ENCODE results near the gene GALR2. TPM values are rescaled to one million over a fixed set of nuclear protein-coding genes. Genes with fewer than 3 reads are reported as not detected.

GALR2 gene
- total RNA-seq, 1 donor from 2014 or later, result not detected

- Mint-ChIP-seq H3K27ac (ENCODE audit: unreplicated experiment) (peak within 1 kb of the TSS; percentile 32), H3K36me3 (ENCODE audit: low read depth, unreplicated experiment) (peaks cover 1% of the 10 kb centered on the region), H3K27me3 (ENCODE audit: unreplicated experiment) (peaks cover 25% of the 10 kb centered on the region), H3K4me3 (ENCODE audit: unreplicated experiment) (peak within 1 kb of the TSS; percentile 98), H3K9me3 (ENCODE audit: unreplicated experiment) (no peaks in the 10 kb centered on the region), H3K4me1 (ENCODE audit: unreplicated experiment) (peaks cover 19% of the 10 kb centered on the region)
- TF ChIP-seq, protein P1, sequence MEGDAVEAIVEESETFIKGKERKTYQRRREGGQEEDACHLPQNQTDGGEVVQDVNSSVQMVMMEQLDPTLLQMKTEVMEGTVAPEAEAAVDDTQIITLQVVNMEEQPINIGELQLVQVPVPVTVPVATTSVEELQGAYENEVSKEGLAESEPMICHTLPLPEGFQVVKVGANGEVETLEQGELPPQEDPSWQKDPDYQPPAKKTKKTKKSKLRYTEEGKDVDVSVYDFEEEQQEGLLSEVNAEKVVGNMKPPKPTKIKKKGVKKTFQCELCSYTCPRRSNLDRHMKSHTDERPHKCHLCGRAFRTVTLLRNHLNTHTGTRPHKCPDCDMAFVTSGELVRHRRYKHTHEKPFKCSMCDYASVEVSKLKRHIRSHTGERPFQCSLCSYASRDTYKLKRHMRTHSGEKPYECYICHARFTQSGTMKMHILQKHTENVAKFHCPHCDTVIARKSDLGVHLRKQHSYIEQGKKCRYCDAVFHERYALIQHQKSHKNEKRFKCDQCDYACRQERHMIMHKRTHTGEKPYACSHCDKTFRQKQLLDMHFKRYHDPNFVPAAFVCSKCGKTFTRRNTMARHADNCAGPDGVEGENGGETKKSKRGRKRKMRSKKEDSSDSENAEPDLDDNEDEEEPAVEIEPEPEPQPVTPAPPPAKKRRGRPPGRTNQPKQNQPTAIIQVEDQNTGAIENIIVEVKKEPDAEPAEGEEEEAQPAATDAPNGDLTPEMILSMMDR (IDR thresholded peaks at IDR 0.05; ENCODE audit: unreplicated experiment), result no peak
- DNase-seq (ENCODE audit: low spot score), result peak; percentile 91
Observed at GRCh38 chr17:76072148-76072858, 2.3 kb upstream of the GALR2 start, which contains the start of gene SRP68. Gene SRP68 (minus strand): TSS chr17:76072517. CDS start chr17:76072491, 26 bp downstream.

DNA sequence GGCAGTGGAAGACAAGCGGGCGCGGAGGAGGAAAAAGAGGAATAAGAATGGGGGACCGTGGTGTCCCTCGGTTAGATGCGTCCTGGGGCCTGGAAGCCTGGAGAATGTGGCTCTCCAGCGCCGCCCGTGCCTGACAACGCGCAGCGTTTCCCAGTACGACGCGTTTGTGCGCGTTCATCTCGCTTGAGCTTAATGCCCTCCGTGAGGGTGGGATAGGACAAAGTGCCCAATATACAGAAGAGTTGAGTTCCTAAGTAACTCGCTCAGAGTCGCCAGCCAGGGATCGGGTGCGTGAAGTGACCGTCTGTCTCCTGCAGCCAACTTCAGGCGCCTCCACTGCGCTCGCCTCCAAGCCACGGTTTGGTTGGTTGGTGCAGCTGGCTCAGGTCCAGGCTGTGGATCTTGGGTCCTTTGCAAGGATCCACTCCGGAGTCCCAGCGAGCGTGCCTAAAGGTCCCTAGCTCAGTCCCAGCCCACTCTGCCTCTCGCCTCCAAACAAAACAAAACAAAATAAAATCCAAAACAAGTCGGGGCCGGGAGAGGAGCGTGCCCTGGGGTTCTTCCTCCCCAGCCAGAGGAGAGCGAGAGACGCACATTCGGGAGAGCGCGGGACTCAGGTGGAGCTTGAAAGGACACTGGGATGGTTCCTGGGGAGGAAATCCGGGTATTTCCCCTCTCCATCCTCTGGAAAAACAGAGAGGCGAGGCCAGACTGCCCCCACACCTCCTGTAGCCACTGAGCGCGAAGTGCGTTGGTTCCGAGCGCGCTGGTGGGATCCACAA, 974 bp downstream of the GALR2 start:
- H3K36me3 Mint-ChIP-seq (ENCODE audit: low read depth, unreplicated experiment), result peaks cover 3% of the 10 kb centered on the region
- H3K27ac Mint-ChIP-seq (ENCODE audit: unreplicated experiment), result no peak overlapping the region
- peaks cover 38% of the 10 kb centered on the region for H3K27me3 Mint-ChIP-seq (ENCODE audit: unreplicated experiment)
- H3K4me1 Mint-ChIP-seq (ENCODE audit: unreplicated experiment), result peaks cover 19% of the 10 kb centered on the region
- H3K4me3 Mint-ChIP-seq (ENCODE audit: unreplicated experiment), result peak overlapping the region; percentile 48
- DNase-seq (ENCODE audit: low spot score), result peak; percentile 45
- no peaks in the 10 kb centered on the region for H3K9me3 Mint-ChIP-seq (ENCODE audit: unreplicated experiment)
- TF ChIP-seq, protein P1 (IDR thresholded peaks at IDR 0.05; ENCODE audit: unreplicated experiment), result no peak

GRCh38 chr17:76076146-76076764, 1.7 kb downstream of the GALR2 start:
- DNase-seq (ENCODE audit: low spot score), result no peak
- Mint-ChIP-seq H3K4me1 (ENCODE audit: unreplicated experiment) (peaks cover 24% of the 10 kb centered on the region), H3K9me3 (ENCODE audit: unreplicated experiment) (no peaks in the 10 kb centered on the region), H3K4me3 (ENCODE audit: unreplicated experiment) (no peak overlapping the region), H3K36me3 (ENCODE audit: low read depth, unreplicated experiment) (peaks cover 3% of the 10 kb centered on the region), H3K27ac (ENCODE audit: unreplicated experiment) (no peak overlapping the region), H3K27me3 (ENCODE audit: unreplicated experiment) (peaks cover 42% of the 10 kb centered on the region)
- TF ChIP-seq, protein P1 (IDR thresholded peaks at IDR 0.05; ENCODE audit: unreplicated experiment), result no peak

GRCh38 chr17:76076765-76077583, 2.4 kb downstream of the GALR2 start:
- no peak for DNase-seq (ENCODE audit: low spot score)
- Mint-ChIP-seq H3K36me3 (ENCODE audit: low read depth, unreplicated experiment) (peaks cover 3% of the 10 kb centered on the region), H3K4me1 (ENCODE audit: unreplicated experiment) (peaks cover 17% of the 10 kb centered on the region), H3K27ac (ENCODE audit: unreplicated experiment) (peak overlapping the region; percentile 18), H3K4me3 (ENCODE audit: unreplicated experiment) (peak overlapping the region; percentile 62), H3K27me3 (ENCODE audit: unreplicated experiment) (peaks cover 44% of the 10 kb centered on the region), H3K9me3 (ENCODE audit: unreplicated experiment) (no peaks in the 10 kb centered on the region)
- TF ChIP-seq, protein P1 (IDR thresholded peaks at IDR 0.05; ENCODE audit: unreplicated experiment), result no peak

Measured in endothelial cell (in vitro differentiated cells).